ENCODE data around the gene EDEM3. TPM values are rescaled to one million over a fixed set of nuclear protein-coding genes. Genes with fewer than 3 reads are reported as not detected.

EDEM3 gene
- total and polyA plus RNA-seq, 2 of the 8 experiments (the other 6 are each of a cell fraction or from before 2014, with no cell fraction given) = 1.6 to 14.0 TPM

GRCh38 chr1:184804220-184804619, 49.6 kb upstream of the EDEM3 start (continued):
- no peak for TF ChIP-seq GABPA (IDR thresholded peaks at IDR 0.05; ENCODE audit: borderline replicate concordance, insufficient read depth, low read length)
- no peak for TF ChIP-seq POLR2AphosphoS5 (IDR thresholded peaks at IDR 0.05; ENCODE audit: low read depth, low read length)
- TF ChIP-seq EGR1 (IDR thresholded peaks at IDR 0.05; ENCODE audit: borderline replicate concordance, low read depth, low read length) = no peak
- no peak for TF ChIP-seq KDM4A (IDR thresholded peaks at IDR 0.05; ENCODE audit: low read depth, low read length, severe bottlenecking)
- TF ChIP-seq, protein P1, sequence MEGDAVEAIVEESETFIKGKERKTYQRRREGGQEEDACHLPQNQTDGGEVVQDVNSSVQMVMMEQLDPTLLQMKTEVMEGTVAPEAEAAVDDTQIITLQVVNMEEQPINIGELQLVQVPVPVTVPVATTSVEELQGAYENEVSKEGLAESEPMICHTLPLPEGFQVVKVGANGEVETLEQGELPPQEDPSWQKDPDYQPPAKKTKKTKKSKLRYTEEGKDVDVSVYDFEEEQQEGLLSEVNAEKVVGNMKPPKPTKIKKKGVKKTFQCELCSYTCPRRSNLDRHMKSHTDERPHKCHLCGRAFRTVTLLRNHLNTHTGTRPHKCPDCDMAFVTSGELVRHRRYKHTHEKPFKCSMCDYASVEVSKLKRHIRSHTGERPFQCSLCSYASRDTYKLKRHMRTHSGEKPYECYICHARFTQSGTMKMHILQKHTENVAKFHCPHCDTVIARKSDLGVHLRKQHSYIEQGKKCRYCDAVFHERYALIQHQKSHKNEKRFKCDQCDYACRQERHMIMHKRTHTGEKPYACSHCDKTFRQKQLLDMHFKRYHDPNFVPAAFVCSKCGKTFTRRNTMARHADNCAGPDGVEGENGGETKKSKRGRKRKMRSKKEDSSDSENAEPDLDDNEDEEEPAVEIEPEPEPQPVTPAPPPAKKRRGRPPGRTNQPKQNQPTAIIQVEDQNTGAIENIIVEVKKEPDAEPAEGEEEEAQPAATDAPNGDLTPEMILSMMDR (IDR thresholded peaks at IDR 0.05; ENCODE audit: control extremely low read depth in 1 of 3, insufficient read depth in 1 of 3, low read depth in 1 of 3, low read length in 3 of 3) = no peak
- TF ChIP-seq ATF3 (IDR thresholded peaks at IDR 0.05; ENCODE audit: insufficient read depth, low read depth, low read length) = no peak

Data from H1 (cell line).